GM18520 (cell line): ENCODE measurements around the gene CD8B.
A peak's percentile ranks its signal among the peaks of the same experiment; 100 is the strongest.

ENCODE experiments used
- ATAC-seq: cut with Tn5 transposase; IDR thresholded peaks from one replicate; pipeline ENCODE4 v1.9.1; 2021; ENCODE audit not compliant: unreplicated experiment

The CD8B gene

DNA sequence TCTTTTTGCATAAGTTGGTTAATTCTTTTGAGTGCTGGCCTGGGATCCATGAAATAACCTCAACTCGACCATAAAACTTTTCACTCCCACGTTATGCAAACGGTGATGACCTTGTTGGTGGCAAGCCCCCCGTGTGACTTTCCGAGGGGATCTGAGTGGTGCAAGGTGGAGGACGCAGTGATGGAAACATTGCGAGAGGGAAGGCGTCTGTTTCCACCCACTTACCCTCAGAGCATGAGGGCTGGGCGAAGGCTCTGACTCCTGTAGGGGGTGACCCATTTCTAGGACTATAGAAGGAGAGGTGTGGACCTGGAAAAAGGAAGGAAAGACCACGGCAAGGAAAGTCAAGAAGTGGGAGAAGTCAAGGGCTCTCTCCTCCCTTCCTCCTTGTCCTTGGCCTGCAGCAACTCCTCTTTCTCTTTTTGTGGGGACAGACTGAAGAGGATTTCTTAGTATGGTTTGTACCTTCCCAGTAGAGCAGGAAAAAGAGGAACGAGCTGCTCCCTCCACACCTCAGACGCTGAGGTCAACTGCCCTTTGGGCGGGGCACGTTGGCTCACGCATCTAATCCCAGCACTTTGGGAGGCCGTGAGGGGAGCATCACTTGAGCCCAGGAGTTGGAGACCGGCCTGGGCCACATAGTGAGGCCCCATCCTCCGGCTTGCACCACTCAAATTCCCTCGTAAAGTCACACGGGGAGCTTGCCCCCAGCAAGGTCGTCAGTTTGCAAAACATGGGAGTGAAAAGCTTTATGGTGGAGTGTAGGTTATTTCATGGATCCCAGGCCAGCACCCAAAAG, 55.4 kb downstream of the CD8B start:
- ATAC-seq, result no peak

DNA sequence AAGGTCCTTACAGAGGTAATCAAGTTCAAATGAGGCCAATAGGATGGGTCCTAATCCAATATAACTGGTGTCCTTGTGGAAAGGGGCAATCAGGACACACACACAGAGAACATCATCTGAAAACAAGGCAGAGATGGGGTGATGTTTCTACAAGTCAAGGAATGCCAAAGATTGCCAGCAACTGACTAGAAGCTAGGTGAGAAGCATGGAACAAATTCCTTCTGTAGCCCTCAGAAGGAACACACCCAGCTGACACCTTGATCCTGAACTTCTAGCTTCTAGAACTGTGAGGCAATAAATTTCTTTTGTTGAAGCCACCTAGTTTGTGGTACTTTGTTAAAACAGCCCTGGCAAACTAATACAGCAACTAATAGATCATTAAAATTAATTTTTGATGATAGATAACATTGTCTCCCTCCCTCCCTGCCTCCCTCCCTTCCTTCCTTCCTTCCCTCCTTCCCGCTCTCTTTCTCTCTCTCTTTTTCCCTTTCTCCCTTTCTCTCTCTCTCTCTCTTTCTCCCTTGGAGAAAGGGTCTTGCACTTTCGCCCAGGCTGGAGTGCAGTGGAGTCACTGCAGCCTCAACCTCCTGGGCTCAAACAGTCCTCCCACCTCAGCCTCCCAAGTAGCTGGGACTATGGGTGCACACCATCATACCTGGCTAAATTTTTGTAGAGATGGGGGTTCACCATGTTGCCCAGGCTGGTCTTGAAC, 60.7 kb downstream of the CD8B start:
- ATAC-seq, result no peak

- ATAC-seq, result no peak
Measured at GRCh38 chr2:86794861-86795260, 66.8 kb downstream of the CD8B start.

- no peak for ATAC-seq
Measured at GRCh38 chr2:86793752-86794151, 67.9 kb downstream of the CD8B start.

GRCh38 chr2:86791573-86791972, 70.1 kb downstream of the CD8B start:
- ATAC-seq, result no peak

DNA sequence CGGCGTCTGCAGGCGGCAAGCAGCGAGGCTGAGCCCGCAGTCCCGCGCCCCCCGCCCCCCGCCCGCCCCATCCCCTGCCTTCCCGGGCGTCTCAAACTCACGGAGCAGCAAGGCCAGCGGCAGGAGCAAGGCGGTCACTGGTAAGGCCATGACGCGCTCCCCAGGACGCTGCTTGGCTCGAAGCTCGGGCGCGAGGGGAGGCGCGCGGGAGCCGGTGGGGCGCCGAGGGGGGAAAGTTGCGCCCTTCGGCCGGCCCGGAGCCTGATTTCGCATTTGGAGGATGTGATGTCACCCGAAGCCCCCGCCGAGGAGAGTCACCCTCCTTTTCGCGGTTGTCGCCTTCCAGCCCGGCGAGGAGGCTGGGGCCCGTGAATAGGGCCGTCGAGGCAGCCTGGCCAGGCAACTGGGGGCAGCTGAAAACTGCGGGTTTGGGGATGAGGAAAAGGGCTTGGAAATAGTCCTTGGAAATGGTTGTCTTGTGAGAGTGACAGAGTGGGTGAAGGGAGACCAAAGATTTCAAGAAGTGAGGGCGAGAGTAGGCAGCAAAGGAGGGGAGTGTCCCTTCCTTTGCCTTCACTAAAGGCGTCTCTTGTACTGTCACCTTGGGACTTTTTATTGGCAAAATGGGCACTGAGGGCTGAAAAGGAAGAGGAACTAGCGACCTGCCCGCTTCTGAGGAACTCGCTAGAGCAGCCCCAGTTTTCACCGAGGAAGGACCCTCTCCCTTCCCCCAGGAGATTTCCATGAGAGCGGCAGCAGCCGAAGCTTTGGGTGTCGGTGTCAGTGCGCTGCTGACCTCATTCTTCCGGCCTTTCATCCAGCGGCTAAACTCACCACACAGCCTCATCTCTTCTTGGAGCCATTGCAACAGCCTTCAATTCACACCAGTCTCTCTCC, 70.8 kb downstream of the CD8B start, which contains the start of gene CD8A:
TSS of gene CD8A (minus strand) at position 238 of the 897 bp plus-strand sequence. CDS start at position 150, 88 bp downstream.
- no peak for ATAC-seq

- no peak for ATAC-seq
Measured at GRCh38 chr2:86790134-86790675, 71.5 kb downstream of the CD8B start.

- no peak for ATAC-seq
Measured at GRCh38 chr2:86789687-86790133, 72.0 kb downstream of the CD8B start.

- ATAC-seq, result no peak
Measured at GRCh38 chr2:86788881-86789686, 72.6 kb downstream of the CD8B start.

- no peak for ATAC-seq
Measured at GRCh38 chr2:86788165-86788564, 73.5 kb downstream of the CD8B start.

- ATAC-seq, result no peak
Measured at GRCh38 chr2:86787736-86788135, 74.0 kb downstream of the CD8B start.

- no peak for ATAC-seq
Measured at GRCh38 chr2:86786001-86786536, 75.6 kb downstream of the CD8B start.

GRCh38 chr2:86785456-86785855, 76.2 kb downstream of the CD8B start:
- no peak for ATAC-seq

DNA sequence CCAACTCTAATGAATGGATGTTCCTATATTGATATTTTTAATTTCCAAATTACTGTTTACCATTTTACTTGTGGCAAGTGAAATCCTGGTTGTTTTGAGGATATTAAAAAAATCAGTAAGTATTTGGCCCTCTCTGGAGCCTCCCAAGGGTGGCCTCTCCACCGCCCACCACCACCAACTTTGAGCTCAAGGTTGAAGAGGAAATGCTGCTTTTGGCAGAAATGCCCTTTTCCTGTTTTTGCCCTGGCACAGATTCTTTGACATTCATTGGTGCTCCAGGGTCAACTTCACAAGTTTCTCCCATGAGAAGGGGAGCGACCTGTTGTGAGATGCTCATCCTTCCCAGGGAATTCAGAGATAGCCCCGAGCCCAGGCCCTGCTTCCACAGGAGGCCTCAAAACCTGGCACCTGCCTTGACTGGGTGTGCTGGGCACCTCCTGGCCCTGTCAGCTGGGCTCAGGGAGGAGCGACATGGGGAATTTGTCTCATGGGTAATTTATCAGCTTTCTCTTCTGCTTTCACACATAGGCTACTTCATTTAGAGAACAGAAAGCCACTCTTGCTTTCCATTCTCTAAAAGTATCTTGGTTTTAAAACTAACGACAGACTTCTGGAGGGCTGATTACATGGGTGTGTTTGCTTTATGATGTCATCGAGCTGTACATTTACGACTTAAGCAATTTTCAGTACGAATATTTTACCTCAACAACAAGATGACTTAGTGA, 77.9 kb downstream of the CD8B start:
- ATAC-seq, result peak; percentile 94

DNA sequence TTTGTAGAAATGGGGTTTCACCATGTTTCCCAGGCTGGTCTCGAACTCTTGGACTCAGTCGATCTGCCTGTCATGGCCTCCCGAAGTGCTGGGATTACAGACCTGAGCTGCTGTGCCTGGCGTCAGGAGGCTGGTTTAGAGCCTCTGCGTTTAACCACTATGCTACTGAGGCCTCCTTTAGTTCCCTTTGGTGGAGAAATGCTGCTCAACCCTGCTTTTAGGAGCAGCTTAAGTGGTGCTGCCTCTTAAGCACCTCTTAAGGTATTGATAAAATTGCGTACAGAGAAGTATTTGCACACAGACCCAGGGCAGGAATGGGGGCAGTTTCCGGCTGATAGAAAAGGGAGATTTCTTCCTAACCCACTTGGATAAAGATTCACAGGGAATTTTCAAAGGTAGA, 78.9 kb downstream of the CD8B start:
- ATAC-seq, result no peak

- ATAC-seq, result no peak
Measured at GRCh38 chr2:86781363-86781762, 80.3 kb downstream of the CD8B start.

DNA sequence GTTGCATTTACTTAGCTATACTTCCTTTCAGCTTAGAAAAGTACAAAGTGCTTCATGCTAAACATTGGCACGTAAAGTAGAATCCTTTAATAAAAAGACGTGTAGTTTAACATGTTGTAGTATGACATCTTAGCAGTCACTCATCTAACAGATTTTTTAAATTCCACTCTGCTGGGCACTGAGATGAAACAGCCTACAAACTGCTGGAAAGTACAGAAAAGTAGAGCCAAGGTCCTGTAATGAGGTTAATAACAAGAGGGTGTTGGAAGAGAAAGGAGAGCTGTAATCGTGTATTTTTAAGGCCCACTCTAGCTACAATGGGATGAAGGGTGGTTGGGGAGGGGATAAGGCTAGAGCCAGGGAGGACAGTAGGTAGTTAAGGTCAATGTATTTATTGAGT, 81.7 kb downstream of the CD8B start:
- no peak for ATAC-seq

- no peak for ATAC-seq
Measured at GRCh38 chr2:86778957-86779356, 82.7 kb downstream of the CD8B start.

DNA sequence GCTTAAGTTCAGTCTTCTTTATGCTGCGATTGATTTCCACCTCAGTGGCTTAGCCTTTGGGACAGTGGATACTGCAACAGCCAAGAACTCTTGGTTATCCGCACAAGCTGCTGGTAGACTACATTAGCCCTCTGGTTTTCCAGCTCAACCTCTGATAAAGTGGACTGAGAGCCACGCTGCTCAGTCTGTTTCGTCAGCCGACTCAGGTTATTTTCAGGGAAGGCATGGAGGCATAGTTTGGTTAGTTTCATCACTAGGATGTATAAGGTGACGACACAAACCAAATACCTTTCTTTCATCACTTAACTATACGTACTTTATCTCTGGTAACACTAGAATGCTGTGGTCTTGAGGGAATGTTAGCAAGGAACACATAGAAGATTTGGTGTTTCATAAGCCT, 85.2 kb downstream of the CD8B start:
- ATAC-seq, result no peak
